A549 treated with Hydrocortisone at 1 μM for 4 hours (cell line): ENCODE data around the gene PFAS. TPM values are rescaled to one million over a fixed set of nuclear protein-coding genes. Genes with fewer than 3 reads are reported as not detected.

Source experiments
- total RNA-seq: library from RNA; stranded (reverse); fragments of 200-300 nt; extraction: Qiagen RNA extraction; gene quantifications from 5 replicates; pipeline ENCODE4 v1.2.3, GENCODE V29; 2022

Gene PFAS, protein sequence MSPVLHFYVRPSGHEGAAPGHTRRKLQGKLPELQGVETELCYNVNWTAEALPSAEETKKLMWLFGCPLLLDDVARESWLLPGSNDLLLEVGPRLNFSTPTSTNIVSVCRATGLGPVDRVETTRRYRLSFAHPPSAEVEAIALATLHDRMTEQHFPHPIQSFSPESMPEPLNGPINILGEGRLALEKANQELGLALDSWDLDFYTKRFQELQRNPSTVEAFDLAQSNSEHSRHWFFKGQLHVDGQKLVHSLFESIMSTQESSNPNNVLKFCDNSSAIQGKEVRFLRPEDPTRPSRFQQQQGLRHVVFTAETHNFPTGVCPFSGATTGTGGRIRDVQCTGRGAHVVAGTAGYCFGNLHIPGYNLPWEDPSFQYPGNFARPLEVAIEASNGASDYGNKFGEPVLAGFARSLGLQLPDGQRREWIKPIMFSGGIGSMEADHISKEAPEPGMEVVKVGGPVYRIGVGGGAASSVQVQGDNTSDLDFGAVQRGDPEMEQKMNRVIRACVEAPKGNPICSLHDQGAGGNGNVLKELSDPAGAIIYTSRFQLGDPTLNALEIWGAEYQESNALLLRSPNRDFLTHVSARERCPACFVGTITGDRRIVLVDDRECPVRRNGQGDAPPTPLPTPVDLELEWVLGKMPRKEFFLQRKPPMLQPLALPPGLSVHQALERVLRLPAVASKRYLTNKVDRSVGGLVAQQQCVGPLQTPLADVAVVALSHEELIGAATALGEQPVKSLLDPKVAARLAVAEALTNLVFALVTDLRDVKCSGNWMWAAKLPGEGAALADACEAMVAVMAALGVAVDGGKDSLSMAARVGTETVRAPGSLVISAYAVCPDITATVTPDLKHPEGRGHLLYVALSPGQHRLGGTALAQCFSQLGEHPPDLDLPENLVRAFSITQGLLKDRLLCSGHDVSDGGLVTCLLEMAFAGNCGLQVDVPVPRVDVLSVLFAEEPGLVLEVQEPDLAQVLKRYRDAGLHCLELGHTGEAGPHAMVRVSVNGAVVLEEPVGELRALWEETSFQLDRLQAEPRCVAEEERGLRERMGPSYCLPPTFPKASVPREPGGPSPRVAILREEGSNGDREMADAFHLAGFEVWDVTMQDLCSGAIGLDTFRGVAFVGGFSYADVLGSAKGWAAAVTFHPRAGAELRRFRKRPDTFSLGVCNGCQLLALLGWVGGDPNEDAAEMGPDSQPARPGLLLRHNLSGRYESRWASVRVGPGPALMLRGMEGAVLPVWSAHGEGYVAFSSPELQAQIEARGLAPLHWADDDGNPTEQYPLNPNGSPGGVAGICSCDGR (N-terminal part only)
- total RNA-seq, result 42.7 to 53.6 TPM (median 45.8 TPM) in 5 replicates

DNA sequence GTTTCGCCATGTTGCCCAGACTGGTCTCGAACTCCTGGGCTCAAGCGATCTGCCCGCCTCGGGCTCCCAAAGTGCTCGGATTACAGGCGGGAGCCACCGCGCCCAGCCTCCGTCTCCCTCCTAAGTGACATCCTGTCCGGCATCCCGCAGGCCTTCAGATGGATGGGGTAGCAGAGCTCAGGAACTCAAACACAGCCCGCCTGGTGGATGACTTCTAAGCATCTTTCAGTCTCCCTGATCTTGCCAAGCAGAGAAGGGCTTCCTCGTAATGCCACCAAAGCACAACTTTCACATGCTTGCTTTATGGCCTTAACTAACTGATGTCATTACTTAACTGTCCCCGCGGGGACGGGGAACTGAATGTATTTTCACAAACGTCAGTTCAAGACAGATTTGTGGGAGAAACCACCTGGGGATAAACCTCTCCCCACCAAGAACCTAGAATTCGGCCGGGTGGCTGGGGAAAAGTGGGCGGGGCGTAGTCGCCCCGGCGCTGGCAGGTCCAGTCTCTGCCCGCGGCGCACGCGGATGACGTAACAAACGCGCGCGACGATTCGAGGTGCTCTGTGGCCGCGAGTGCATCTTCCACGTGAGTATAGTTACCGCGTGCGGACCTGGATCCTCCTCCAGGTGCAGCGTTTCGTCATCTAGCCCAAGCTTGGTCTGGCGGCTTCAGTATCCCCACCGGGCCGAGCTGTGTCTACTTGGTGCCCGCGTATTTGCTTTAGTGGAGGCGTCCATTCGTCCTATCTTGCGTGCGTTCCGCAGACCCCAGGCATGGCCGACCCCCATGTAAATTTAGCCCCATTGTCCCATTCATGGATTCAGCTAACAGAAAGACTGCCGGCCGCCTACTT, at the start of gene PFAS:
Gene PFAS, plus strand, starts transcription at position 539 of the 857 bp plus-strand sequence. CDS start 4,649 bp downstream, outside the sequence.

DNA sequence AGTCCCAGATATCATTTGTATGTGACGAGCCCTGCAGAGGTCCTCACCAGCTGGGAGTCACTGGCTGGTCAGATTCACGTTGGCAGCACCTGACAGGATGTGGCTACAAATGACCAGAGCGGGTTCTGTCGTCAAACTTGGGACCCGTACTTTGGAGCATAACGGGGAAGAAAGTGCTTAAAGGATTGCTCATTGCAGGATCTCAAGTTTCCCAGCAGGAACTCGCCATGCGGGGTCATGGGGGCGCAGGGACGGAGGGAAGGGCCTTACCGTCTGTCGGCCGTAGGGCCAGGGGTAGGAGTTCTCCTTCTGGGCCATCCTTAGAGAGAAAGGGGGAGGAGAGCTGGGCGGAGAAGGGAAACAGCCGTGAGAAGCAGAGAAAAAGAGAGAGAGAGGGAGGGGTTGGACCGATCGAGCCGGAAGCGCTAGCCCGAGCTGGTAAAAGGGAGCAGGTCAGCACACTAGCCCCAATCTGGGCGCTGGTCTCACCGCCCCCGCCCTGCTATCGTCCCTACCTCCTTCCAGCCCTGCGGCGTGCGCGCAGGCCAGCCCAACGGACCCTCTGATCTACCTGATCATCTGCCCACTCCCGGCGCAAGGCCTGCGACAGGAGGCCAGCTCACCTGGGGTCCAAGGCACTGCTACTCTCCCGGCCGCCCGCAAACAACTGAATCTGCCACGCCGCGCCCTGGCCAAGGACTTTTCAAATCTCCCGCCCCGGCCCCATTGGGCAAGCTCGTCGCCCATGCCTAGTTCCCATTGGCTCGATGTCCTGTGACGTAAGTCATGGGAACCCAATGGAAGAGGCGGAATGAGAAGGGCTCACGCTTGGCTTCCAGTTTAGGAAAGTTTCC, 39.0 kb upstream of the PFAS start, which contains the start of gene AURKB:
Gene AURKB, minus strand, starts transcription at position 669 of the 854 bp plus-strand sequence. Its CDS starts 351 bp downstream, at position 318.

DNA sequence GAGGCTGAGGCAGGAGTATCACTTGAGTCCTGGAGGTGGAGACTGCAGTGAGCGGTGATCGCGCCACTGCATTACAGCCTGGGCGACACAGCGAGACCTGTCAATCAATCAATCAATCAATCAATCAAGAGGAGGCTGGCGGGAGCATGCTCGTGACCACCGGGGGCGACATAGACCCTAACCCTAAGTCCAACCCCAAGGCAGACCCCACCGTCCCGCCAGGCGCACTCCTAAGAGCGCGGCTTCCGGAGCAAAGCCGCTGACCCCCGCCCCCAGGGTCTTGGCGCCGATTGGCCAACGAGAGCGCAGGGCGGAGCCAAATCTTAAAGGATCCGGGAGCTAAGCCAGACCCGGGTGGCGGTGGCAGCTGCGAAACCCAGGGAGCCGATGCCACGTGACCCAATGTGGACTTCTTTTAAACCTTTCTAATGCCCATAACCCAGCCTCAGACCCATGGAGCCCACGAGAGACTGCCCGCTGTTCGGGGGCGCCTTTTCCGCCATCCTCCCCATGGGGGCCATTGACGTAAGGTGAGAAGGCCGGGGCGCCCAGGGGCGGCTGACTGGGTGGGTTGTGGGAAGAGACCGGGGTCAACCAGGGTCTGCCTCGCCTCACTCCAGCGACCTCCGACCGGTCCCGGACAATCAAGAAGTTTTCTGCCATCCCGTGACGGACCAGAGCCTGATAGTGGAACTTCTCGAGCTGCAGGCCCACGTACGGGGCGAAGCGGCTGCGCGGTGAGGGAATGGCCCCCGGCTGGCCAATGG, 39.4 kb downstream of the PFAS start, which contains the start of gene RANGRF:
Gene RANGRF, plus strand, starts transcription at position 335 of the 767 bp plus-strand sequence. Its CDS starts 119 bp downstream, at position 454.

Other genes starting within 250 kb of the PFAS start
- gene GUCY2D, start 246.7 kb upstream of the PFAS start, total RNA-seq, result 0.28 to 0.52 TPM (median 0.36 TPM) in 4 of 5 replicates, not detected in the other
- 0.21 to 0.48 TPM (median 0.31 TPM) in 5 replicates for gene ALOX15B, start 210.2 kb upstream of the PFAS start, total RNA-seq
- gene ALOX12B, start 161.6 kb upstream of the PFAS start, total RNA-seq, result 1.2 to 1.6 TPM (median 1.4 TPM) in 5 replicates
- gene ALOXE3, start 130.8 kb upstream of the PFAS start, total RNA-seq, result 6.3 to 10.0 TPM (median 6.4 TPM) in 5 replicates
- 1.6 to 5.3 TPM (median 4.8 TPM) in 5 replicates for gene HES7, start 125.2 kb upstream of the PFAS start, total RNA-seq
- gene PER1, start 96.9 kb upstream of the PFAS start, total RNA-seq, result 49.3 to 55.5 TPM (median 53.3 TPM) in 5 replicates
- 23.5 to 31.4 TPM (median 28.1 TPM) in 5 replicates for gene VAMP2, start 86.3 kb upstream of the PFAS start, total RNA-seq
- gene TMEM107, start 72.9 kb upstream of the PFAS start, total RNA-seq, result 20.0 to 21.8 TPM (median 20.6 TPM) in 5 replicates
- 6.6 to 8.6 TPM (median 8.3 TPM) in 5 replicates for gene BORCS6, start 59.1 kb upstream of the PFAS start, total RNA-seq
- 137 to 153 TPM (median 149 TPM) in 5 replicates for gene AURKB, start 38.7 kb upstream of the PFAS start, total RNA-seq
- 11.4 to 16.1 TPM (median 15.6 TPM) in 5 replicates for gene CTC1, start 1.2 kb upstream of the PFAS start, total RNA-seq
- gene RANGRF, start 39.4 kb downstream of the PFAS start, total RNA-seq, result 37.7 to 45.8 TPM (median 43.9 TPM) in 5 replicates
- 6.0 to 8.8 TPM (median 7.7 TPM) in 5 replicates for gene SLC25A35, start 46.1 kb downstream of the PFAS start, total RNA-seq
- gene ARHGEF15, start 61.0 kb downstream of the PFAS start, total RNA-seq, result not detected in 5 replicates
- gene ODF4, start 90.6 kb downstream of the PFAS start, total RNA-seq, result not detected in 5 replicates
- 3,568 to 3,900 TPM (median 3,728 TPM) in 5 replicates for gene RPL26, start 133.9 kb downstream of the PFAS start, total RNA-seq
- not detected in 5 replicates for gene RNF222, start 148.5 kb downstream of the PFAS start, total RNA-seq
- gene NDEL1, start 186.6 kb downstream of the PFAS start, total RNA-seq, result 60.0 to 77.6 TPM (median 63.7 TPM) in 5 replicates